Spleen (tissue), 7 donors: ENCODE data around the gene SNAP29.

Experiments used
- CTCF ChIP-seq, 11 experiments: fragments of 200-600 bp in 7 of 11; fragments of 450-650 bp in 4 of 11; sonication (generic) in 4 of 11; IDR thresholded peaks in 8 of 11; conservative IDR thresholded peaks in 3 of 11; 1 replicate in 7 of 11; 2 replicates in 4 of 11; pipeline versions ENCODE4 v1.4.0 to v1.8.0; 2016 to 2021; ENCODE audit warnings: antibody characterized with exemption in 11 of 11, inconsistent platforms in 4 of 11, mild to moderate bottlenecking in 1 of 11
- POLR2AphosphoS5 ChIP-seq, 3 donors: sonication (generic); formaldehyde crosslinking; IDR thresholded peaks; one replicate each; pipeline ENCODE4 v1.5.1; 2017; ENCODE audit warnings: antibody characterized with exemption in 3 of 3
- donor health status: DM: no; HTN: no; CAD: no; lungs with moderate emphysema.
- donor health status: DM: no; HTN: no; CAD: no.
- donor health status: DM: no; HTN: no; CAD: no.

DNA sequence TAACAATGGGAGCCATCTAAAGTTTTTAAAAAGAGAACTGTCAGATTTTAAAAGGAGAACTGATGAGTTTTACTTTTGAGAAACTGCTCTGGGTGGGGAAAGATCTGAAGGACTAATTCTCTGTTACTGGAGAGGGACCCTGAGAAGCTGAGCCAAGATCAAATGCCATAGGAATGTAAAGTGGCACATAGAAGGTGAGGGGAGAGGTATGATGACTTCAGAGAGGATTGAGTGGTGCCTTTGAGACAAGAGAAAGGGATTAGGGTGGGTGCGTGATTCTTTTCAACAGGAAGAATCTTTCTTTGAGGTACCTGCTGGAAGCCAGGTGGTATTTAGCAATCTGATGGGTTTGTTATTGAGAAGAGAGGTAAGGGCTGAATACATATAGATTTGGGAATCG is 67.4 kb downstream of the SNAP29 start:
- TF ChIP-seq POLR2AphosphoS5 (IDR thresholded peaks at IDR 0.05), result no peak
- TF ChIP-seq CTCF (IDR thresholded peaks at IDR 0.05 in 8 of 11, conservative IDR thresholded peaks at IDR 0.05 in 3 of 11), result no peak
